GM12878 (cell line): ENCODE data around the gene AURKAIP1. TPM values are rescaled to one million over a fixed set of nuclear protein-coding genes. Genes with fewer than 3 reads are reported as not detected.

Experiments used
- ATAC-seq: fragments of 200-7000 bp; cut with Tn5 transposase; 3 replicates; pipeline ENCODE4 v1.9.1; 2020; ENCODE audit warnings: mild to moderate bottlenecking, moderate library complexity
- BruUV-seq: library from RNA; stranded (reverse); fragments of 400-500 nt; replicated peaks from 2 replicates; lab custom pipeline; 2021; lab: Mats Ljungman, UMichigan
- CTCF ChIA-PET: fragments of 300-600 bp; sonication (Branson Sonifier 250); formaldehyde crosslinking; extraction: SDS; loops from one replicate; lab custom pipeline; 2021; ENCODE audit warnings: inconsistent platforms; lab: Yijun Ruan, JAX
- POLR2A ChIA-PET: fragments of 350-600 bp; formaldehyde crosslinking; extraction: SDS; loops from one replicate; lab custom pipeline; 2021; ENCODE audit warnings: inconsistent platforms; lab: Charles Lee
- RAD21 ChIA-PET: fragments of 300-600 bp; sonication (Branson Sonifier 250); formaldehyde crosslinking; loops from one replicate; lab custom pipeline; 2023; ENCODE audit warnings: antibody characterized with exemption; ENCODE audit not compliant: unreplicated experiment; lab: Charles Lee
- SMC1A ChIA-PET: fragments of 300-600 bp; sonication (Branson Sonifier 250); formaldehyde crosslinking; loops from one replicate; lab custom pipeline; 2023; ENCODE audit not compliant: unreplicated experiment, uncharacterized antibody; lab: Charles Lee
- DNase-seq: peaks from one replicate; pipeline ENCODE4 v3.0.0-alpha.2; 2011; ENCODE audit warnings: low read depth, low spot score
- FAIRE-seq: peaks from 3 replicates; lab custom pipeline; 2011; peaks lifted over from hg19 to GRCh38; lab: Jason Lieb, UNC
- H2AFZ ChIP-seq: 2 replicates; pipeline ENCODE4 v1.6.0; 2011; ENCODE audit warnings: low read depth, low read length, control low read depth; ENCODE audit not compliant: control insufficient read depth
- H3K27ac ChIP-seq: 2 replicates; pipeline ENCODE4 v1.5.1; 2011; ENCODE audit warnings: control low read depth; ENCODE audit not compliant: control insufficient read depth, insufficient read depth
- H3K27me3 ChIP-seq, 2 experiments: replicated peaks in 1 of 2; 2 replicates each; pipeline versions ENCODE4 v1.6.0 to v1.6.1; 2011; ENCODE audit warnings: low read length in 1 of 2; ENCODE audit not compliant: control insufficient read depth in 2 of 2, insufficient read depth in 2 of 2
- H3K36me3 ChIP-seq, 2 experiments: 2 replicates each; pipeline ENCODE4 v1.5.1; 2011; ENCODE audit warnings: low read length in 1 of 2; ENCODE audit not compliant: control insufficient read depth in 2 of 2, insufficient read depth in 2 of 2
- H3K4me1 ChIP-seq: 2 replicates; pipeline ENCODE4 v1.6.1; 2011; ENCODE audit warnings: mild to moderate bottlenecking, low read length, moderate library complexity, mixed read lengths; ENCODE audit not compliant: control insufficient read depth, insufficient read depth
- H3K4me2 ChIP-seq: 2 replicates; pipeline ENCODE4 v1.6.0; 2011; ENCODE audit warnings: control low read depth; ENCODE audit not compliant: control insufficient read depth, insufficient read depth
- H3K4me3 ChIP-seq: fragments of 200-600 bp; sonication (generic); 2 replicates; pipeline ENCODE4 v1.5.1; 2016
- H3K79me2 ChIP-seq: 2 replicates; pipeline ENCODE4 v1.6.0; 2011; ENCODE audit warnings: low read length; ENCODE audit not compliant: control insufficient read depth, insufficient read depth
- H3K9ac ChIP-seq: 2 replicates; pipeline ENCODE4 v1.8.0; 2011; ENCODE audit warnings: low read length, control low read depth, mixed read lengths; ENCODE audit not compliant: control insufficient read depth, insufficient read depth
- H3K9me3 ChIP-seq: replicated peaks from 3 replicates; pipeline ENCODE4 v1.5.1; 2011; ENCODE audit warnings: mild to moderate bottlenecking, low read length; ENCODE audit not compliant: control insufficient read depth, insufficient read depth
- H4K20me1 ChIP-seq: 2 replicates; pipeline ENCODE4 v1.6.0; 2011; ENCODE audit not compliant: control insufficient read depth, insufficient read depth
- CUX1 ChIP-seq: IDR thresholded peaks from 2 replicates; pipeline ENCODE4 v1.6.1; 2012; ENCODE audit warnings: improper control_type of control experiment, low read depth, low read length; ENCODE audit not compliant: insufficient replicate concordance
- NFYB ChIP-seq: IDR thresholded peaks from 2 replicates; pipeline ENCODE4 v1.6.1; 2011; ENCODE audit warnings: low read depth, mild to moderate bottlenecking, low read length, improper control_type of control experiment, moderate library complexity; ENCODE audit not compliant: insufficient read depth
- NR2C2 ChIP-seq: IDR thresholded peaks from 2 replicates; pipeline ENCODE4 v1.6.1; 2011; ENCODE audit warnings: borderline replicate concordance, low read depth; ENCODE audit not compliant: control insufficient read depth, insufficient read length
- RCOR1 ChIP-seq: conservative IDR thresholded peaks from 2 replicates; pipeline ENCODE4 v1.6.1; 2012; ENCODE audit warnings: low read depth, low read length, improper control_type of control experiment
- SMAD1 ChIP-seq: fragments of 450-650 bp; IDR thresholded peaks from 2 replicates; pipeline ENCODE4 v1.6.1; 2018; ENCODE audit warnings: mild to moderate bottlenecking, low read depth; ENCODE audit not compliant: partially characterized antibody
- ZNF24 ChIP-seq: fragments of 450-650 bp; IDR thresholded peaks from 2 replicates; pipeline ENCODE4 v1.6.1; 2017; ENCODE audit warnings: antibody characterized with exemption, mild to moderate bottlenecking
- WGBS: methylation state at CpG from one replicate; pipeline ENCODE4 v1.1.6; 2016; ENCODE audit warnings: low lambda C conversion rate; ENCODE audit not compliant: insufficient replicate concordance, insufficient coverage; ENCODE audit errors: missing lambda C conversion rate; 5-methylcytosine and 5-hydroxymethylcytosine counted together
- in situ Hi-C: fragments of 300-500 bp; cut with MboI; formaldehyde crosslinking; loops from 9 replicates; pipeline ENCODE4 v1.14.3; 2018; ENCODE audit warnings: mixed read lengths
- intact Hi-C: fragments of 100-400 bp; cut with micrococcal nuclease; formaldehyde crosslinking; loops from one replicate; pipeline ENCODE4 v1.14.2; 2022; ENCODE audit not compliant: unreplicated experiment
- polyA plus RNA-seq, 11 experiments: library from polyadenylated mRNA; depleted of rRNA in 4 of 11; unstranded in 6 of 11; stranded (reverse) in 5 of 11; fragments of >200 nt; fragmentation: Nextera tagmentation in 4 of 11; fragmentation: Illumina TruSeq in 1 of 11; extraction: Ambion mirVana in 4 of 11; extraction: Trizol in 1 of 11; gene quantifications; 1 replicate in 1 of 11; 2 replicates in 10 of 11; pipeline versions ENCODE4 v1.2.1 to v1.2.3, GENCODE V29; 2011 to 2016; ENCODE audit warnings: inconsistent platforms in 2 of 11, missing spikeins in 2 of 11, low read depth in 1 of 11
- total RNA-seq, 4 experiments: library from RNA; depleted of rRNA in 3 of 4; stranded (reverse); fragments of >200 nt in 3 of 4; fragmentation: Illumina TruSeq in 1 of 4; extraction: Trizol in 1 of 4; gene quantifications; 2 replicates each; pipeline versions ENCODE4 v1.2.1 to v1.2.3, GENCODE V29; 2013 to 2021
- TF ChIP-seq, protein P1 (sequence below): IDR thresholded peaks from 2 replicates; pipeline ENCODE4 v1.6.1; 2012; ENCODE audit warnings: low read depth, low read length, improper control_type of control experiment

Gene AURKAIP1
- total and polyA plus RNA-seq, 10 of the 15 experiments (the other 5 are each of a cell fraction or from before 2014, with no cell fraction given), result 6.5 to 366 (median 120) TPM

DNA sequence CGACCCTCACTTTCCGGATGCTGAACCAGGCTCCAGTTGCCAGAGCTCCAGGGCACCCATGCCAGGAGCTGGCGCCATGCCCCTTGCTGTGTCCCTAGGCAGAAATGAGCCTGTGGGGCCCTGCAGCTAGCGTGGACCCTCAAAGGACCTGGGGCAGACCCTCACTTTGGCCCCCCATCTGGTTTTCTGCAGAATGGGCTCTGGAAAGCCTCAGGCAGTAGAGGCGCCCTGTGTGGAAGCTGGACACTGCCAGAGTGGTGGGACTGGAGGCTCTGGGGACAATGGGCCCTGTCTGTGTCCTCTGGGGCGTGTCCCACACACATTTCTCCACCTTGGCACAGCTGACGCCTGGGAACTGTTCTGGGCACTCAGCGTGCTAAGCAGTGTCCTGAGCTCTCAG is 6.3 kb upstream of the AURKAIP1 start:
- DNase-seq, result no peak
- H4K20me1 ChIP-seq, result no peaks in the 10 kb centered on the region
- ChIA-PET POLR2A (interaction anchor here (1.0 kb wide), 1 partner anchor 19 kb away, joined by 3 read pairs; no protein-coding TSS in a partner anchor), RAD21 (no interaction called here), CTCF (no interaction called here), SMC1A (no interaction called here)
- H2AFZ ChIP-seq, result no peak overlapping the region
- BruUV-seq, result no TSS peak
- no peak overlapping the region for H3K9ac ChIP-seq
- WGBS, result 57% methylated on average over 6 of the region's 8 CpGs
- H3K79me2 ChIP-seq, result peaks cover 2% of the 10 kb centered on the region; the same call in 1 of the 2 replicates
- peaks cover 7 to 16% of the 10 kb centered on the region in 2 experiments for H3K36me3 ChIP-seq
- in situ Hi-C loops, result no loop called here
- ATAC-seq, result no peak
- intact Hi-C loops, result no loop called here
- no peak overlapping the region for H3K27ac ChIP-seq
- H3K9me3 ChIP-seq, result no peaks in the 10 kb centered on the region
- no peak overlapping the region for H3K4me2 ChIP-seq
- FAIRE-seq, result no peak
- no peaks in the 10 kb centered on the region for H3K27me3 ChIP-seq
- H3K4me3 ChIP-seq, result no peak overlapping the region
- TF ChIP-seq NR2C2, result no peak
- H3K4me1 ChIP-seq, result no peaks in the 10 kb centered on the region

- FAIRE-seq (no peak), ATAC-seq (no peak), DNase-seq (no peak)
- no peak overlapping the region for H2AFZ ChIP-seq
- H3K27me3 ChIP-seq, result no peaks in the 10 kb centered on the region
- no peak for TF ChIP-seq SMAD1
- no peak for TF ChIP-seq ZNF24
- TF ChIP-seq CUX1, result no peak
- no peak for TF ChIP-seq NFYB
- TF ChIP-seq, protein P1, sequence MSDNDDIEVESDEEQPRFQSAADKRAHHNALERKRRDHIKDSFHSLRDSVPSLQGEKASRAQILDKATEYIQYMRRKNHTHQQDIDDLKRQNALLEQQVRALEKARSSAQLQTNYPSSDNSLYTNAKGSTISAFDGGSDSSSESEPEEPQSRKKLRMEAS, result no peak
- no peak for TF ChIP-seq RCOR1
- H3K36me3 ChIP-seq, result peaks cover 3 to 11% of the 10 kb centered on the region in 2 experiments; a peak in 3 of 4 replicates
- H3K9me3 ChIP-seq, result no peaks in the 10 kb centered on the region
- intact Hi-C loops, result no loop called here
- H3K4me1 ChIP-seq, result peaks cover 3% of the 10 kb centered on the region; the same call in 1 of the 2 replicates
- ChIA-PET RAD21 (no interaction called here), CTCF (no interaction called here), SMC1A (no interaction called here), POLR2A (interaction anchor here (1.0 kb wide), 1 partner anchor 19 kb away, joined by 3 read pairs; no protein-coding TSS in a partner anchor)
- no peak overlapping the region for H3K27ac ChIP-seq
- BruUV-seq, result no TSS peak
- in situ Hi-C loops, result no loop called here
- 97% methylated on average over 16 of the region's 16 CpGs for WGBS
- no peaks in the 10 kb centered on the region for H4K20me1 ChIP-seq
- no peak overlapping the region for H3K9ac ChIP-seq
- peaks cover 5% of the 10 kb centered on the region for H3K79me2 ChIP-seq
- no peak overlapping the region for H3K4me2 ChIP-seq
- no peak overlapping the region for H3K4me3 ChIP-seq
Observed at GRCh38 chr1:1380860-1381259, 5.9 kb upstream of the AURKAIP1 start.
